Neuron (in vitro differentiated cells): ENCODE results near the gene TM4SF18.

Source experiments
- H2AFZ ChIP-seq: one replicate; pipeline ENCODE4 v1.6.1; 2013; ENCODE audit warnings: low read depth, mild to moderate bottlenecking, inconsistent platforms, low read length, moderate library complexity
- H3K27me3 ChIP-seq: one replicate; pipeline ENCODE4 v1.6.1; 2013; ENCODE audit warnings: low read length; ENCODE audit not compliant: insufficient read depth
- H3K36me3 ChIP-seq: one replicate; pipeline ENCODE4 v1.6.1; 2013; ENCODE audit warnings: low read length; ENCODE audit not compliant: insufficient read depth
- H3K4me1 ChIP-seq: one replicate; pipeline ENCODE4 v1.6.1; 2013; ENCODE audit warnings: low read length; ENCODE audit not compliant: insufficient read depth
- H3K4me3 ChIP-seq: 2 replicates; pipeline ENCODE4 v1.5.1; 2013; ENCODE audit warnings: mild to moderate bottlenecking, low read length, moderate library complexity
- H3K9me3 ChIP-seq: one replicate; pipeline ENCODE4 v1.6.1; 2013; ENCODE audit warnings: low read length

TM4SF18 gene

GRCh38 chr3:149280671-149281349 is 52.6 kb downstream of the TM4SF18 start:
- Histone ChIP-seq H3K4me1 (no peaks in the 10 kb centered on the region), H2AFZ (no peak overlapping the region), H3K9me3 (no peaks in the 10 kb centered on the region), H3K36me3 (no peaks in the 10 kb centered on the region), H3K4me3 (no peak overlapping the region), H3K27me3 (no peaks in the 10 kb centered on the region)

GRCh38 chr3:149278911-149279310 is 54.5 kb downstream of the TM4SF18 start:
- no peaks in the 10 kb centered on the region for H3K9me3 ChIP-seq
- no peaks in the 10 kb centered on the region for H3K36me3 ChIP-seq
- H3K4me3 ChIP-seq = no peak overlapping the region

GRCh38 chr3:149277331-149277813 is 56.1 kb downstream of the TM4SF18 start:
- Histone ChIP-seq H3K36me3 (no peaks in the 10 kb centered on the region), H3K4me3 (no peak overlapping the region), H3K4me1 (no peaks in the 10 kb centered on the region), H2AFZ (no peak overlapping the region), H3K27me3 (no peaks in the 10 kb centered on the region), H3K9me3 (no peaks in the 10 kb centered on the region)

More at GRCh38 chr3:149278911-149279310, 54.5 kb downstream of the TM4SF18 start:
- no peak overlapping the region for H2AFZ ChIP-seq
- H3K27me3 ChIP-seq = no peaks in the 10 kb centered on the region
- H3K4me1 ChIP-seq = no peaks in the 10 kb centered on the region

GRCh38 chr3:149276619-149277018 is 56.8 kb downstream of the TM4SF18 start:
- no peaks in the 10 kb centered on the region for H3K4me1 ChIP-seq
- no peak overlapping the region for H3K4me3 ChIP-seq
- no peaks in the 10 kb centered on the region for H3K27me3 ChIP-seq
- no peak overlapping the region for H2AFZ ChIP-seq
- no peaks in the 10 kb centered on the region for H3K9me3 ChIP-seq
- no peaks in the 10 kb centered on the region for H3K36me3 ChIP-seq

GRCh38 chr3:149274220-149274619 is 59.2 kb downstream of the TM4SF18 start:
- H3K4me3 ChIP-seq = no peak overlapping the region
- H3K36me3 ChIP-seq = no peaks in the 10 kb centered on the region
- no peaks in the 10 kb centered on the region for H3K9me3 ChIP-seq

GRCh38 chr3:149273096-149273751 is 60.2 kb downstream of the TM4SF18 start:
- Histone ChIP-seq H3K36me3 (no peaks in the 10 kb centered on the region), H3K9me3 (no peaks in the 10 kb centered on the region), H3K4me1 (no peaks in the 10 kb centered on the region), H2AFZ (peak overlapping the region; percentile 59), H3K4me3 (no peak overlapping the region), H3K27me3 (no peaks in the 10 kb centered on the region)

More at GRCh38 chr3:149274220-149274619, 59.2 kb downstream of the TM4SF18 start:
- H3K4me1 ChIP-seq = no peaks in the 10 kb centered on the region
- H3K27me3 ChIP-seq = no peaks in the 10 kb centered on the region
- H2AFZ ChIP-seq = no peak overlapping the region

- no peak overlapping the region for H2AFZ ChIP-seq
- no peaks in the 10 kb centered on the region for H3K27me3 ChIP-seq
- H3K36me3 ChIP-seq = no peaks in the 10 kb centered on the region
- H3K4me3 ChIP-seq = no peak overlapping the region
- no peaks in the 10 kb centered on the region for H3K4me1 ChIP-seq
- no peaks in the 10 kb centered on the region for H3K9me3 ChIP-seq
Measured at GRCh38 chr3:149271669-149272068, 61.8 kb downstream of the TM4SF18 start.

GRCh38 chr3:149270180-149270579 is 63.3 kb downstream of the TM4SF18 start:
- H2AFZ ChIP-seq = no peak overlapping the region
- no peaks in the 10 kb centered on the region for H3K9me3 ChIP-seq
- H3K4me1 ChIP-seq = no peaks in the 10 kb centered on the region
- H3K4me3 ChIP-seq = no peak overlapping the region
- H3K27me3 ChIP-seq = no peaks in the 10 kb centered on the region
- no peaks in the 10 kb centered on the region for H3K36me3 ChIP-seq

- Histone ChIP-seq H3K9me3 (no peaks in the 10 kb centered on the region), H3K27me3 (no peaks in the 10 kb centered on the region), H3K4me1 (no peaks in the 10 kb centered on the region), H3K4me3 (no peak overlapping the region), H2AFZ (no peak overlapping the region), H3K36me3 (no peaks in the 10 kb centered on the region)
Measured at GRCh38 chr3:149269687-149270086, 63.7 kb downstream of the TM4SF18 start.
